ENCODE data around the gene DCLK1.

The DCLK1 gene

DNA sequence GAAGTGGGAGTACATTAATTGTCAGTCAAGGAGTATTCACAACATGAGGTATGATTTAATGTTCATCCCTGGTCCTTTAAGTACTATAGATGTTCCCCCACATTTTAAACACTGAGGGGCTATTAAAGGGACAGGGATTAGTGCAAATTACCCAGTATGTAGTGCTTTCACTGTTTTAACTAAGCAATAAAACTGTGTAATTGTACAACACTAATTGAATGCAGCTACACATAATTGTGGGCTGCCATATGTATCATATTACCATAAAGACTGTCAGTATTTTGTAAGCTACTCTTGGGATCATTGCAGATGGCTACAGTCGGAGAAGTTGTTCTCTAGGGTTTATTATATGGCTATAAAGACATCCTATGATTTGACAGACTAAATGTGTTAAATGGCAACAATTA is 316.6 kb downstream of the DCLK1 start:
- peak; percentile 31 for DNase-seq

DNA sequence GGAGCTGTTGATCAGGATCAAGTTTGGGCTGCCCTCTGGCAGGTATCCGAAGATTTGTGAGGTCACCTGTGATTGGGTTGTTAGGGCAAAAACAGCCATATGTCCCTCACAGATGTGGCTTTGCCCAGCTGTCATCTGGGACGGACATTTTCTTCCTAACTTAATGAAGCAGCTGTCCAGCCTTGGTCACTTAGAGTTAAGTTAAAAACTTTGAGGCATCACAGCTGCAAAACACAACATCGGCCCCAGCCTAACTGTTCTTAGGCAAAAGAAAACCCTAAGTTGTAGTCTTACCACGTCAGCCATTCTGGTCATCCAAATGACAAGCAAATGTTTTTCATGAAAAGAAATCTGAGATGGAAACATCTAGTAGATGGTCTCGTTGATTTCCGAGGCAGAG is 318.4 kb downstream of the DCLK1 start:
- DNase-seq, result no peak

- DNase-seq, result peak; percentile 84
Measured at GRCh38 chr13:35810321-35810720, 320.9 kb downstream of the DCLK1 start.

GRCh38 chr13:35808846-35809245 is 322.3 kb downstream of the DCLK1 start:
- DNase-seq, result peak; percentile 29

- DNase-seq, result no peak
Measured at GRCh38 chr13:35804901-35805300, 326.3 kb downstream of the DCLK1 start.

DNA sequence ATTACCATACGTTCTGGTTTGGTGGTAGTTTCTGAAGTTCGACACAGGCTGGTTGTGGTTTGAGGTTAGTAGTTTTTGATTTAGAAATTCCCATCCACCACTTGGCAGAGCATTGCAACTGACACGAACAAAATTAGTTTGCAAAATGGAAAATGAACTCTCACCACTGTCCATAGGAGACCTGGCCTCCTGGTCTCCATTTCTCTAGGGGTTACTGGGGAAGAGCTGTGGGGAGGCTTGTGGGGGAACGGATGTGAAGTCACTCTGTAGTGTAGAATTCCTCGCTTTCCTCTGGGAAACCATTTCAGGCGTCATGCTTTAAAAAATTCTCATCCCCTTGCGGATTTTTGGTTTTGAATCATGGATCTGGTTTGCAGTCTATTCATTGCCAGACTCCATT is 333.2 kb downstream of the DCLK1 start:
- DNase-seq, result no peak

DNA sequence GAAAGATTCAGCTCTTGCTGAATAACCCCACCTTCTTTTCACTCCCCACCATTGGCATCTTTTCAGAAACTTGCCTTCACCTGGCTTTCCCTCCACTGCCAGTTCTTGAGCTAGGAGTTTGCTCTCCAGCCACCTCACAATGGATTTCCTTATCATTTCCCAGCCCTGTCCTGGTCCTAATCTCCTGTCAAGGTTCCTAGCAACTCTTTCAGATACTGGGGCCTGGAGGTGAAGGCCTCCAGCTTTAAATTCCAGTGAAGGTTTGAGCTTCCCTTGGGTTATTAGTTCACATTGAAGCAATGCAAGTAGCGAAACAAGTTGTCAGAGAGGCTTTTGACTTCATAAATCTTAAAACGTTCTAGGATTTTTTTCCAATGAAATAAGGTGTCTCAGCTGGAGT is 333.9 kb downstream of the DCLK1 start:
- DNase-seq, result no peak

- DNase-seq, result no peak
Measured at GRCh38 chr13:35796623-35797022, 334.6 kb downstream of the DCLK1 start.

- DNase-seq, result no peak
Measured at GRCh38 chr13:35794734-35795389, 336.3 kb downstream of the DCLK1 start.

- DNase-seq, result no peak
Measured at GRCh38 chr13:35793823-35794222, 337.4 kb downstream of the DCLK1 start.

GRCh38 chr13:35792911-35793310 is 338.3 kb downstream of the DCLK1 start:
- DNase-seq, result no peak

GRCh38 chr13:35792021-35792420 is 339.2 kb downstream of the DCLK1 start:
- DNase-seq, result no peak

GRCh38 chr13:35791184-35791851 is 339.9 kb downstream of the DCLK1 start:
- no peak for DNase-seq

DNA sequence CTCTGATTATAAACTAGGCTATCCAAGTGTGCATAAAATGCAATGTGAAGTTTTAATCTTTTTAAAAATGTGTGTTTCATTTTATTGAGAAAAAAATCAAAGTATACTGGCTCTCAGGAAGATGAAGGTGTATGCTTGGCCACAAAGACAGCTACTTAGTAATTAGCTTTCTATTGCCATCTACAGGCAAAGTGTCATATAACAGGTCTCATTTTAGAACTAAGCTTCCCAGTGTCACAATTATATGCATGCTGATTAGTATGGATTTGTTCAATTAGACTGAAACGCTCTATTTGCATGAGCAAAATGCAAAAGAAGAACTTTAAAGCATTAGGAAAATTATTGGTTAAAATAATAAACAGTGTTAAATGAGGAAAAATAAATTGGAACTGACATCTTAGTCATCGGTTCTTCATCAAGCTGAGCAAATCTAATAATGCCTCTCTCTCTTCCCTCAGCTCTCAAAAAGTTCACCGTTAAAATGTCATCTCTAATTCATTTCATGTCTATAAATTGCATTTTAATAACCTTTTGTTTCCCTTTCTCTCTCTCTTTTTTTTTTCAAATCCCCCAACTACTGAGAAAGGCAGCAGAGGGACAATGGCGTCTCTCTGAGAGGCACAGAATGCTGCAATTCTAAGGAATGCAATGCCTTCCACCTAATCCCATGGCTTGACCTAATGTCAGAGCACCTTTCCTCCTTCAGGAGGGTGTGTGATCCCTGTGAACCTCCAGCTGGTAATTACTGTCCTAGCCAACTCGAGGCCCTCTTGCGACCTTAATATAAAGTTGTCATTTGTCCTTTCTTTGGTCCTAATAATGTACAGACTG is 341.6 kb downstream of the DCLK1 start:
- DNase-seq, result no peak

- DNase-seq, result no peak
Measured at GRCh38 chr13:35787937-35788336, 343.2 kb downstream of the DCLK1 start.

DNA sequence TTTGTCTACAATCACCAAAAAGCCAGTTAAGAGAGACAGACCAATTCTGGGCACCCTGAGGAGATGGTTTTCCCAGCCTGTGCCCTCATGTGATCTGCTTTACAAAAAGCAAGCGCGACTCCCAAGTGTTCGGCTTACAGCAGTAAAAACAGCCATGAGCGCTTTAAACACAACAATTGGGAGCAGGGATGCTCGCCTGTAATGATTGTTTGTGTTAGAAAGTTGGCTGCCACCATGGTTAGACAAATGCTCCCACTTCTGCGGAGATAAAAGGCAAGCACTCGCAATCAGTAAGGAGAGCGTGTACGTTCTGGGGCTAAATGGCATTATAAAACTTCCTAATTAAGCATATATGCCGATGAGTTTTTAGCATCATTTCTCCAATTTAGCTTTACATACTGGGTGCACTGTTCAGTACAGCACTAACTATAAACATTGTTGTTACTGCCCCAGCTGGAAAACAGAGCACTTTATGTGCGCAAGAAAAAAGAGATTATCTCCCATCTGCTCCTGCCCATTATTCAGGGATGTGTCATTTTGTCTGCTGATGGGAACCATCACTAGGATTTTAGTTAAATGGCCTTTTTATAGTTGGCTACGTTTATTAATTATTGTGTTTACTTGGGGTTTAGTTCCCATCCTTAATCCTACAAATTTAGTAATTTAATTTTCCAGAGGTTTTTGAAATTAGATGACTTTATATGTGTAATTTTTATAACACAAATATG is 345.4 kb downstream of the DCLK1 start:
- peak; percentile 50 for DNase-seq

- DNase-seq, result no peak
Measured at GRCh38 chr13:35784286-35784951, 346.8 kb downstream of the DCLK1 start.

- DNase-seq, result no peak
Measured at GRCh38 chr13:35782793-35783192, 348.4 kb downstream of the DCLK1 start.

DNA sequence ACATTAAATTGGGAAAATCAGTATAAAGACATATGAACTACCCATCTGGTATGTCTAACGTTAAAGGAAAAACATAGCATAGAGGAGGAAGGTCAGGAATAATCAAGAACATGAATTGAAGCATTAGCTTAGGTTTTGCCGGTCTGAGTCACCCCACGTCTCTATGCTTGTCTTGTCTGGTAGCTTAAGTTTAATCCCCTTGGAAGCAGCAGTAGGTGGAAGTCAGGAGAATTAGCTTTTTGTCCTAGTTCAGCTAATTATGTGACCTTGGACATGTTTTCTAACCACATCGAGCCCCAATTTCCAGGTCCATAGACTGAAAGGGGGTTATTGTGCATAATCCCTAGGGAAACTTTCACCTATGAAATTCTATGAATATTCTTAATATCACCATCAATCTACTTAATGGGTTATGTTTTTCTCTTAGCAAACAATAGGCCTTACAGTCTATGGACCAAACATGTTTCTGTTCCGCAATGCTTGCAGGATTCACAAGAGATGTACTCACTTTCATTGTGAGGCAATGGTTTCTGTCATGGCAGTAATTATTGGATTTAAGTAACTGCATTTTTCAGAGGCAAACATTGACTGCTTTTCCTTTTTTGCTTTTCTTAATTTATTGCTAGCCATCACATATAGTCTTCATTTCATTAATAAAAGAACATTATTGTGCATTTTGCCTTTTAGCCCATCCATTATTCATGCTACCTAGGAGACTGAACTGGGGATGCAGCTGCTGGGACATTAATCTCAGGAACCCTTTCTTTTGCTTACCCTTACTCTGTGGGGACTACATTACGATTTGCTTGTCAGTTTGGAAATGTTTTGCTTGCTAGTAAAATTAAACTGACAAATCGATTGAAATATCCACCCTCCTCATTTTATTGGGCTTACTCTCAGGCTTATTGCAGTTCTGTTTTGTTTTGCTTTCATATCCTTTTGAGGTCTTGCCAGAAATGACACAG is 349.9 kb downstream of the DCLK1 start:
- DNase-seq, result no peak

GRCh38 chr13:35780613-35781012 is 350.6 kb downstream of the DCLK1 start:
- no peak for DNase-seq

DNA sequence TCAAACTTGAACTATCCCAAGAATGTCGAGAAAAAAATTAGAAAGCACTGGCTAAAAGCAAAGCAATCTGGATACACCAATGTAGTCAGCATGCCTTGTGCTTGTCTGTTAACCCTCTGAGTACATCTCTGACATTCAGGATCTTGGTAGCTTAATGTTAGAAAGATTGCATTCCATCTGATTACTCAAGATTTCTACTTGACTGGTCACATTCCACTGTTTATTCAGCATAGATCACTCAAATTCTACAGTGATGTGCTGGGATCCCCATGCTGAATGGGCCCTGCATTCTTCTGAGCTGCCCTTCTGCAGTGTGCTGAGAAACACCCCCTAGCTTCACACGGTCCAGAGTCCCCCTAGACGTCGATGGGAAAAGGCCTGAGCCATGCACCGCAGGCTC is 359.3 kb downstream of the DCLK1 start:
- no peak for DNase-seq
